Activated naive CD8-positive, alpha-beta T cell (primary cell): ENCODE results near the gene FBXL16.

Experiments
- H3K27ac Mint-ChIP-seq: one replicate; pipeline ENCODE4 v1.8.0; 2021; ENCODE audit warnings: mixed read lengths
- H3K27me3 Mint-ChIP-seq: one replicate; pipeline ENCODE4 v1.8.0; 2021; ENCODE audit warnings: mixed read lengths
- H3K36me3 Mint-ChIP-seq: one replicate; pipeline ENCODE4 v1.8.0; 2021; ENCODE audit warnings: mixed read lengths
- H3K4me1 Mint-ChIP-seq: one replicate; pipeline ENCODE4 v1.8.0; 2021; ENCODE audit warnings: low read depth, mixed read lengths
- H3K4me3 Mint-ChIP-seq: one replicate; pipeline ENCODE4 v1.8.0; 2021; ENCODE audit warnings: mild to moderate bottlenecking, mixed read lengths
- H3K9me3 Mint-ChIP-seq: one replicate; pipeline ENCODE4 v1.8.0; 2021; ENCODE audit warnings: low read depth, mixed read lengths

FBXL16 gene

GRCh38 chr16:740764-741505, 35.3 kb upstream of the FBXL16 start, which contains the start of gene CIAO3:
Gene CIAO3 (minus strand): TSS chr16:740997. CDS start chr16:740985, 12 bp downstream.
- no peaks in the 10 kb centered on the region for H3K27me3 Mint-ChIP-seq
- peak within 1 kb of the TSS; percentile 34 for H3K27ac Mint-ChIP-seq
- peak within 1 kb of the TSS; percentile 84 for H3K4me3 Mint-ChIP-seq
- H3K36me3 Mint-ChIP-seq, result peaks cover 2% of the 10 kb centered on the region
- peaks cover 6% of the 10 kb centered on the region for H3K4me1 Mint-ChIP-seq
- no peaks in the 10 kb centered on the region for H3K9me3 Mint-ChIP-seq

- H3K27me3 Mint-ChIP-seq, result no peaks in the 10 kb centered on the region
- no peak overlapping the region for H3K27ac Mint-ChIP-seq
- peaks cover 2% of the 10 kb centered on the region for H3K36me3 Mint-ChIP-seq
- peaks cover 6% of the 10 kb centered on the region for H3K4me1 Mint-ChIP-seq
- H3K9me3 Mint-ChIP-seq, result no peaks in the 10 kb centered on the region
- peak overlapping the region; percentile 76 for H3K4me3 Mint-ChIP-seq
Measured at GRCh38 chr16:740459-740763, 34.8 kb upstream of the FBXL16 start.

GRCh38 chr16:739560-740458, 34.2 kb upstream of the FBXL16 start:
- no peaks in the 10 kb centered on the region for H3K9me3 Mint-ChIP-seq
- no peaks in the 10 kb centered on the region for H3K27me3 Mint-ChIP-seq
- H3K4me3 Mint-ChIP-seq, result peak overlapping the region; percentile 76
- H3K36me3 Mint-ChIP-seq, result peaks cover 2% of the 10 kb centered on the region
- H3K4me1 Mint-ChIP-seq, result peaks cover 6% of the 10 kb centered on the region
- H3K27ac Mint-ChIP-seq, result no peak overlapping the region

GRCh38 chr16:736936-737481, 31.4 kb upstream of the FBXL16 start:
- Mint-ChIP-seq H3K36me3 (peaks cover 2% of the 10 kb centered on the region), H3K27me3 (no peaks in the 10 kb centered on the region), H3K4me1 (peaks cover 6% of the 10 kb centered on the region), H3K27ac (no peak overlapping the region), H3K9me3 (no peaks in the 10 kb centered on the region), H3K4me3 (no peak overlapping the region)

GRCh38 chr16:735982-736453, 30.4 kb upstream of the FBXL16 start:
- H3K4me3 Mint-ChIP-seq, result peak overlapping the region; percentile 32
- H3K27me3 Mint-ChIP-seq, result no peaks in the 10 kb centered on the region
- no peaks in the 10 kb centered on the region for H3K9me3 Mint-ChIP-seq
- peaks cover 6% of the 10 kb centered on the region for H3K4me1 Mint-ChIP-seq
- peaks cover 2% of the 10 kb centered on the region for H3K36me3 Mint-ChIP-seq
- no peak overlapping the region for H3K27ac Mint-ChIP-seq

DNA sequence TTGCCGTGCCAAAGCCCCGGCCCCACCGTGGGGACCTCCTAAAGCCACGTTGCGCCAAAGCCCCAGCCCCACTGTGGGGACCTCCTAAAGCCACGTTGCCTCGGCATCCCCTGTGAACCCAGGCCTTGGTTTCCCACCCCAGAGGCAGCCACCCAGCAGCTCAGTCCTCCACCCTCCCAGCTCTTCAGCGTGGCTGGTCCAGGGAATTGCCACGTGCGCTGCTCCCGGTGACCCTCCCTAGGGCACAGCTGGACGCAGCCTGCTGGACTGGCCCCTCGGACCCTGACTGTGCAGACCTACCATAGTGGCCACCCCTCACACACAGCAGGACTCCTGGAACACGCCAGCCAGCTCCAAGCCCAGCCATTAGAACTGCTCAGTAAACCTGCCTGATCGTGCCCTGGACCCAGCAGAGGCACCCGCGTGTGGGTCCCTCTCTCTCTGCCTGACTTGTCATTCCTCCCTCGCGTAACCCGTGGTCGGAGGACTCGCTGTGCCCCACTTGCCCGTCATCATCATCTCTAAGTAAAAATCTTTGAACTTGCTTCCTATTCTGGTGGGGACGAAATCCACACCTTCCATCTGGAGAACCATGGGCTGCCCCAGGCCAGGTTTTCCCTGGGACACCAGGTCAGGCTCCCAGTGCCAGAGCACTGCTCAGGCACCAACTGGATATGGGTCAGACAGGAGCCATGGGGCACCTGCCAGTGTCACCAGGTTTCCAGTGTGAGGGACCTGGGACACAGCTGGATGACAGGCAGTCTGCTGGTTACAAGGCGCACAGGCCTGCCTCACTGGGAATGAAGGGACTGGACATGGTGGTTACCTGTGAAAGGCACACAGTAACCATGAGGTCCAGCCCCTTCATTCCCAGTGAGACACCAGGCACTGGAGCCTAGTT, 29.6 kb upstream of the FBXL16 start:
- H3K9me3 Mint-ChIP-seq, result no peaks in the 10 kb centered on the region
- peaks cover 2% of the 10 kb centered on the region for H3K36me3 Mint-ChIP-seq
- no peaks in the 10 kb centered on the region for H3K27me3 Mint-ChIP-seq
- no peak overlapping the region for H3K4me3 Mint-ChIP-seq
- no peak overlapping the region for H3K27ac Mint-ChIP-seq
- peaks cover 6% of the 10 kb centered on the region for H3K4me1 Mint-ChIP-seq

GRCh38 chr16:734208-734980, 28.8 kb upstream of the FBXL16 start:
- peaks cover 2% of the 10 kb centered on the region for H3K36me3 Mint-ChIP-seq
- H3K4me3 Mint-ChIP-seq, result no peak overlapping the region
- peaks cover 4% of the 10 kb centered on the region for H3K4me1 Mint-ChIP-seq
- no peak overlapping the region for H3K27ac Mint-ChIP-seq
- no peaks in the 10 kb centered on the region for H3K9me3 Mint-ChIP-seq
- H3K27me3 Mint-ChIP-seq, result no peaks in the 10 kb centered on the region

- H3K36me3 Mint-ChIP-seq, result peaks cover 2% of the 10 kb centered on the region
- H3K4me3 Mint-ChIP-seq, result no peak overlapping the region
- H3K4me1 Mint-ChIP-seq, result no peaks in the 10 kb centered on the region
- H3K27ac Mint-ChIP-seq, result no peak overlapping the region
- H3K27me3 Mint-ChIP-seq, result no peaks in the 10 kb centered on the region
- no peaks in the 10 kb centered on the region for H3K9me3 Mint-ChIP-seq
Measured at GRCh38 chr16:733382-734207, 28.0 kb upstream of the FBXL16 start.

DNA sequence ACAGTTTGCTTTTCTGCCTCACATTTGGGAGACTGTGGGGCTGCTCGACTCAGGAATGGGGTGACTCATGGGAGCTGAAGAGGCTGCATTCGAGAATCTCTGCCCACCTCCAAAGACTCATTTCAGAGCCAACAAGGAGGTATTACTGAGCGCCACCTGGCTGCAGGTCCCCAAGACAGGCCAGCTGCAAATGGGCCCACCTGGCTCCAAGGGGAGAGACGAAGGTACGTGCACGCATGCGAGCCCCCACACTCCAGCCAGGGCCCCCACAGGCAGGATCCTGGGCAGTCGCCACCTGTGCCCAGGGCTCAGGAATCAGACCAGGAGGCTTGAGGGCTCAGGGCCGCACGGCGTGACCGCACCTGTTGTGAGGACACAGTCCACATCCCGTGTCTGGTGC, 27.3 kb upstream of the FBXL16 start:
- H3K9me3 Mint-ChIP-seq, result no peaks in the 10 kb centered on the region
- no peaks in the 10 kb centered on the region for H3K36me3 Mint-ChIP-seq
- no peaks in the 10 kb centered on the region for H3K4me1 Mint-ChIP-seq
- H3K27ac Mint-ChIP-seq, result no peak overlapping the region
- H3K27me3 Mint-ChIP-seq, result no peaks in the 10 kb centered on the region
- H3K4me3 Mint-ChIP-seq, result no peak overlapping the region

GRCh38 chr16:732332-732731, 26.7 kb upstream of the FBXL16 start:
- no peak overlapping the region for H3K27ac Mint-ChIP-seq

GRCh38 chr16:730666-731509, 25.3 kb upstream of the FBXL16 start:
- Mint-ChIP-seq H3K36me3 (no peaks in the 10 kb centered on the region), H3K27me3 (no peaks in the 10 kb centered on the region), H3K4me3 (no peak overlapping the region), H3K9me3 (no peaks in the 10 kb centered on the region), H3K27ac (no peak overlapping the region), H3K4me1 (no peaks in the 10 kb centered on the region)

More at GRCh38 chr16:732332-732731, 26.7 kb upstream of the FBXL16 start:
- no peaks in the 10 kb centered on the region for H3K9me3 Mint-ChIP-seq
- no peaks in the 10 kb centered on the region for H3K36me3 Mint-ChIP-seq
- no peaks in the 10 kb centered on the region for H3K27me3 Mint-ChIP-seq
- no peaks in the 10 kb centered on the region for H3K4me1 Mint-ChIP-seq
- no peak overlapping the region for H3K4me3 Mint-ChIP-seq

GRCh38 chr16:729768-730665, 24.4 kb upstream of the FBXL16 start:
- H3K4me3 Mint-ChIP-seq, result no peak overlapping the region
- no peaks in the 10 kb centered on the region for H3K36me3 Mint-ChIP-seq
- H3K4me1 Mint-ChIP-seq, result peaks cover 3% of the 10 kb centered on the region
- no peaks in the 10 kb centered on the region for H3K27me3 Mint-ChIP-seq
- no peaks in the 10 kb centered on the region for H3K9me3 Mint-ChIP-seq
- no peak overlapping the region for H3K27ac Mint-ChIP-seq
